ENCODE results near the gene ZBED4. TPM values are rescaled to one million over a fixed set of nuclear protein-coding genes. Genes with fewer than 3 reads are reported as not detected.

ZBED4 gene
- total and polyA plus RNA-seq, 3 donors from 2014 or later = 9.1 to 18.2 (median 17.2) TPM

DNA sequence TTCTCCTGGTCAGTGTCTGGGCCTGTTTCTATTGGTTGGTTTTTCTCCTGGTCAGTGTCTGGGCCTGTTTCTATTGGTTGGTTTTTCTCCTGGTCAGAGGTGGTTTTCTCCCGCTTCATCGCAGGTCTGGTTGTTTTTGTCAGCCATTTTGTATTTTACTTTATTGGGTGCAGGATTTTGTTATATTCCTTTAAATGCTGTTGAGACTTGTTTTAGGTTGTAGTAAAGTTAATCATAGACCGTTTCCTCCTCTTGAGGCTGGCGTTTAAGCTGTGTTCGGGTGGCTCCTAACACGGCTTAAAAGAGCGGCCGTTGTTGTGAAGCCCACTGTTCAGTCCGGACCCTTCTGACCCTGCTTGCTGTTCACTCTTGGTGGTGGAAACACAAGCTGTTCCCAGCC lies 26.2 kb downstream of the ZBED4 start:
- TF ChIP-seq, protein P1, sequence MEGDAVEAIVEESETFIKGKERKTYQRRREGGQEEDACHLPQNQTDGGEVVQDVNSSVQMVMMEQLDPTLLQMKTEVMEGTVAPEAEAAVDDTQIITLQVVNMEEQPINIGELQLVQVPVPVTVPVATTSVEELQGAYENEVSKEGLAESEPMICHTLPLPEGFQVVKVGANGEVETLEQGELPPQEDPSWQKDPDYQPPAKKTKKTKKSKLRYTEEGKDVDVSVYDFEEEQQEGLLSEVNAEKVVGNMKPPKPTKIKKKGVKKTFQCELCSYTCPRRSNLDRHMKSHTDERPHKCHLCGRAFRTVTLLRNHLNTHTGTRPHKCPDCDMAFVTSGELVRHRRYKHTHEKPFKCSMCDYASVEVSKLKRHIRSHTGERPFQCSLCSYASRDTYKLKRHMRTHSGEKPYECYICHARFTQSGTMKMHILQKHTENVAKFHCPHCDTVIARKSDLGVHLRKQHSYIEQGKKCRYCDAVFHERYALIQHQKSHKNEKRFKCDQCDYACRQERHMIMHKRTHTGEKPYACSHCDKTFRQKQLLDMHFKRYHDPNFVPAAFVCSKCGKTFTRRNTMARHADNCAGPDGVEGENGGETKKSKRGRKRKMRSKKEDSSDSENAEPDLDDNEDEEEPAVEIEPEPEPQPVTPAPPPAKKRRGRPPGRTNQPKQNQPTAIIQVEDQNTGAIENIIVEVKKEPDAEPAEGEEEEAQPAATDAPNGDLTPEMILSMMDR (IDR thresholded peaks at IDR 0.05) = no peak
- no peak for TF ChIP-seq POLR2A (IDR thresholded peaks at IDR 0.05)
- Histone ChIP-seq H3K27me3 (no peaks in the 10 kb centered on the region), H3K27ac (peak overlapping the region in 1 of 2 donors; percentile 5), H3K36me3 (ENCODE audit: low read depth, missing control alignments) (no peaks in the 10 kb centered on the region), H3K4me1 (no peaks in the 10 kb centered on the region), H3K9me3 (no peaks in the 10 kb centered on the region), H3K4me3 (peak overlapping the region; percentile 1 to 20)
- DNase-seq = no peak
- intact Hi-C loops (cut with DNase I; ENCODE audit: low total_unique reads) = no loop called here
- 64 to 77% methylated on average over 9 of the region's 9 CpGs for WGBS, 2 donors

DNA sequence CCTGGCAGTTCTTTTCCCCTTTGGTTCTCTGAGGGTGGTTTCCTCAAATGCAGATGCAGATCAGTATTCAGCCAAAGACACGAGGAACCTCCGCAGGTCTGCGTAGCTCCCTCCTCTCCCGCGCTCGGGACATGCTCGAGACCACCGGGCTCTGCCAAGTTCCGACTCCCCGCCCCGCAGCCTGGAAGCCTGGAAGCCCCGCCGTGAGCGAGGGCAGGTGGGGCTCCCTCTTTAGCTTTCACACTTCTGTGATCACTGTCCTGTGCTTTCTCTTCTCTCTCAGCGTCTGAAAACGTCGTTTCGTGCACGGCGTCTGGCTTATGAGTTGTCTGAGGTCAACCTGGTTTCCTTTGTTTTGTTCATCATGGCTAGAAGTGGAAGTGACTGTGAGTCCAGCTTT lies 26.6 kb downstream of the ZBED4 start:
- Histone ChIP-seq H3K36me3 (ENCODE audit: low read depth, missing control alignments) (no peaks in the 10 kb centered on the region), H3K27ac (peak overlapping the region in 1 of 2 donors; percentile 5), H3K4me1 (no peaks in the 10 kb centered on the region), H3K9me3 (no peaks in the 10 kb centered on the region), H3K4me3 (peak overlapping the region; percentile 1 to 20), H3K27me3 (no peaks in the 10 kb centered on the region)
- TF ChIP-seq, protein P1 (IDR thresholded peaks at IDR 0.05) = no peak
- no peak for TF ChIP-seq POLR2A (IDR thresholded peaks at IDR 0.05)
- intact Hi-C loops (cut with DNase I; ENCODE audit: low total_unique reads) = no loop called here
- DNase-seq = no peak
- WGBS, 2 donors = 52 to 55% methylated on average over 20 of the region's 20 CpGs

DNA sequence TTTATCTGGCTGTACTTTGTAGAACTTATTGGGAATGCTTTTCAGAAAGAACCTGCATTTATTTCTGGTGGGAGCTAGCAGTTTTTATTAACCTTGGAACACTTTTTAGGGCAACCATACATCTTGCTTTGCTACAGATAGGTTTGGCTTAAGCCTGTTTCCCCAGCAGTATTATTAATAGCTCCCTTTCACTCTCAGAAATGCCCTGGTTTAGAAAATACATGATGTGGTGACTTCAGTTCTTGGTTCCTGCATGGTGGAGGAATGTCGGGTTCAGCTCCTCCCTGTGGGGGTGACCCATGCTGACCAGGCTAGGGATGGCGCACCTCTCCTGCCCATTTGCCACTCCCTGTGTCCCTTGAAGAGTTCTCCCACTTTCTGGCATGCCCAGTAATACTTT lies 28.2 kb downstream of the ZBED4 start:
- TF ChIP-seq POLR2A (IDR thresholded peaks at IDR 0.05) = no peak
- TF ChIP-seq, protein P1 (IDR thresholded peaks at IDR 0.05) = no peak
- no peaks in the 10 kb centered on the region for H3K4me1 ChIP-seq

GRCh38 chr22:49882519-49883293 lies 29.1 kb downstream of the ZBED4 start:
- WGBS, 2 donors = 91 to 93% methylated on average over 21 of the region's 21 CpGs
- Histone ChIP-seq H3K9me3 (no peaks in the 10 kb centered on the region), H3K27me3 (no peaks in the 10 kb centered on the region), H3K4me1 (no peaks in the 10 kb centered on the region), H3K27ac (no peak overlapping the region), H3K36me3 (ENCODE audit: low read depth, missing control alignments) (no peaks in the 10 kb centered on the region), H3K4me3 (no peak overlapping the region)
- DNase-seq = no peak
- intact Hi-C loops (cut with DNase I; ENCODE audit: low total_unique reads) = no loop called here
- TF ChIP-seq, protein P1 (IDR thresholded peaks at IDR 0.05) = no peak
- TF ChIP-seq POLR2A (IDR thresholded peaks at IDR 0.05) = no peak

More for the DNA sequence above, 28.2 kb downstream of the ZBED4 start:
- Histone ChIP-seq H3K9me3 (no peaks in the 10 kb centered on the region), H3K36me3 (ENCODE audit: low read depth, missing control alignments) (no peaks in the 10 kb centered on the region), H3K27ac (no peak overlapping the region), H3K27me3 (no peaks in the 10 kb centered on the region), H3K4me3 (no peak overlapping the region)
- intact Hi-C loops (cut with DNase I; ENCODE audit: low total_unique reads) = no loop called here
- DNase-seq = no peak
- WGBS, 2 donors = 95 to 100% methylated on average over 2 of the region's 2 CpGs

GRCh38 chr22:49883294-49883640 lies 29.6 kb downstream of the ZBED4 start:
- H3K9me3 ChIP-seq = no peaks in the 10 kb centered on the region
- 92 to 96% methylated on average over 4 of the region's 4 CpGs for WGBS, 2 donors

More at GRCh38 chr22:49883294-49883640, 29.6 kb downstream of the ZBED4 start:
- Histone ChIP-seq H3K36me3 (ENCODE audit: low read depth, missing control alignments) (no peaks in the 10 kb centered on the region), H3K4me1 (no peaks in the 10 kb centered on the region), H3K4me3 (no peak overlapping the region), H3K27me3 (no peaks in the 10 kb centered on the region), H3K27ac (no peak overlapping the region)
- DNase-seq = no peak
- TF ChIP-seq, protein P1 (IDR thresholded peaks at IDR 0.05) = no peak
- TF ChIP-seq POLR2A (IDR thresholded peaks at IDR 0.05) = no peak
- intact Hi-C loops (cut with DNase I; ENCODE audit: low total_unique reads) = no loop called here
